Kasumi-1 (cell line): ENCODE measurements around the gene ZFP92.

Source experiments
- DNase-seq, 2 experiments: peaks; one replicate each; lab custom pipeline; 2025; lab: John Stamatoyannopoulos, UW

The ZFP92 gene

GRCh38 chrX:153439977-153440376 is 28.7 kb downstream of the ZFP92 start:
- DNase-seq: no peak

GRCh38 chrX:153440556-153441135 is 29.4 kb downstream of the ZFP92 start:
- no peak for DNase-seq

GRCh38 chrX:153441296-153441695 is 30.0 kb downstream of the ZFP92 start:
- no peak for DNase-seq

- DNase-seq: no peak
Observed at GRCh38 chrX:153441981-153442380, 30.7 kb downstream of the ZFP92 start.

GRCh38 chrX:153442463-153442862 is 31.2 kb downstream of the ZFP92 start:
- DNase-seq: no peak

- DNase-seq: no peak
Observed at GRCh38 chrX:153443476-153444332, 32.4 kb downstream of the ZFP92 start.

GRCh38 chrX:153444333-153445011 is 33.2 kb downstream of the ZFP92 start:
- DNase-seq: no peak

GRCh38 chrX:153445106-153445855 is 34.0 kb downstream of the ZFP92 start:
- DNase-seq: no peak

GRCh38 chrX:153445856-153446635 is 34.8 kb downstream of the ZFP92 start, which contains the start of gene TREX2:
Gene TREX2, minus strand, starts transcription at chrX:153446056. Its CDS starts 626 bp downstream, at chrX:153445430.
- DNase-seq: no peak

- no peak for DNase-seq
Observed at GRCh38 chrX:153446636-153446936, 35.3 kb downstream of the ZFP92 start.

- DNase-seq: no peak
Observed at GRCh38 chrX:153446950-153447580, 35.8 kb downstream of the ZFP92 start.

GRCh38 chrX:153447581-153447960 is 36.3 kb downstream of the ZFP92 start:
- no peak for DNase-seq

GRCh38 chrX:153448556-153449367 is 37.5 kb downstream of the ZFP92 start:
- no peak for DNase-seq

GRCh38 chrX:153449368-153450113 is 38.3 kb downstream of the ZFP92 start:
- no peak for DNase-seq

GRCh38 chrX:153450114-153450948 is 39.1 kb downstream of the ZFP92 start:
- DNase-seq: no peak

GRCh38 chrX:153450949-153451277 is 39.6 kb downstream of the ZFP92 start:
- DNase-seq: no peak

- DNase-seq: no peak
Observed at GRCh38 chrX:153454901-153455550, 43.8 kb downstream of the ZFP92 start.

GRCh38 chrX:153455571-153455970 is 44.3 kb downstream of the ZFP92 start:
- no peak for DNase-seq
